ENCODE data around the gene MUC12.

The MUC12 gene

DNA sequence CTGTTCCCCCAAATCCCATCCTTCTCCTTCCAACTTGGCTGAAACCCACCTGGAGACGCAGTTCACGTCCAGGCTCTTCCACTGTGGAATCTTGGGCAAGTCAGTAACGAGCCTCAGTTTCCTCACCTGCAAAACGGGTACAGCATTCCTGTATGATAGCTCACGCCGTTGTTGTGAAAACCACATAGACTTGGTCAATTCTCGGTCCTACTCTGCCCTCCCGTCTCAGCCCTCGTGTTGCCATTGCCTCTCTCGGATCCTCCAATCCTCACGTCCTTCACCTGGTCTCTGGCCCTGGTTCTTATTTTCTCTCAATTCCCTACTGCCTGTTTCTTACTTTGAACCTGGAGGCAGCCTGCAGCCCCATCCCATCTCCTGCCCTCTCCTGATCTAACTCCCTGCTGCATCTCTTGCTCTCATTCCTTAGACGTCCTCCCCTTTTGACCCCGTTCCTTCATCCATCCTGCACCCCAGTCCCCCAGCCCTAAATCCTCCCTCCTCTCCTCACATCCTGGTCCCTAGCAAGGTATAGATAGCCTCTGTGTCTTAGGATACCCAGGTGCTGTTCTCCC lies 2.0 kb upstream of the MUC12 start:
- no peak overlapping the region for H3K4me3 ChIP-seq (ENCODE audit: low read depth in 1 of 2, low read length in 2 of 2)
- H3K27me3 ChIP-seq (ENCODE audit: insufficient read depth, low read length, poor library complexity): peaks cover 4% of the 10 kb centered on the region
- H3K36me3 ChIP-seq (ENCODE audit: insufficient read depth, low read length): no peaks in the 10 kb centered on the region
- H3K9me3 ChIP-seq (ENCODE audit: insufficient read depth, low read length, severe bottlenecking): no peaks in the 10 kb centered on the region
- no peaks in the 10 kb centered on the region for H3K4me1 ChIP-seq (ENCODE audit: insufficient read depth, low read length)
- no peaks in the 10 kb centered on the region for H3K79me2 ChIP-seq (ENCODE audit: insufficient read depth, low read length)
- ATAC-seq (ENCODE audit: insufficient read depth, low read depth) (no peak), DNase-seq (no peak)
- H2AFZ ChIP-seq (ENCODE audit: low read depth, low read length): no peak overlapping the region
- H3K4me2 ChIP-seq (ENCODE audit: insufficient read depth, low read length): no peak overlapping the region
- H3K27ac ChIP-seq (ENCODE audit: low read length): no peak overlapping the region
- no peak for TF ChIP-seq EZH2 (IDR thresholded peaks at IDR 0.05; ENCODE audit: borderline replicate concordance, low read depth, low read length, severe bottlenecking)
- TF ChIP-seq, protein P1, sequence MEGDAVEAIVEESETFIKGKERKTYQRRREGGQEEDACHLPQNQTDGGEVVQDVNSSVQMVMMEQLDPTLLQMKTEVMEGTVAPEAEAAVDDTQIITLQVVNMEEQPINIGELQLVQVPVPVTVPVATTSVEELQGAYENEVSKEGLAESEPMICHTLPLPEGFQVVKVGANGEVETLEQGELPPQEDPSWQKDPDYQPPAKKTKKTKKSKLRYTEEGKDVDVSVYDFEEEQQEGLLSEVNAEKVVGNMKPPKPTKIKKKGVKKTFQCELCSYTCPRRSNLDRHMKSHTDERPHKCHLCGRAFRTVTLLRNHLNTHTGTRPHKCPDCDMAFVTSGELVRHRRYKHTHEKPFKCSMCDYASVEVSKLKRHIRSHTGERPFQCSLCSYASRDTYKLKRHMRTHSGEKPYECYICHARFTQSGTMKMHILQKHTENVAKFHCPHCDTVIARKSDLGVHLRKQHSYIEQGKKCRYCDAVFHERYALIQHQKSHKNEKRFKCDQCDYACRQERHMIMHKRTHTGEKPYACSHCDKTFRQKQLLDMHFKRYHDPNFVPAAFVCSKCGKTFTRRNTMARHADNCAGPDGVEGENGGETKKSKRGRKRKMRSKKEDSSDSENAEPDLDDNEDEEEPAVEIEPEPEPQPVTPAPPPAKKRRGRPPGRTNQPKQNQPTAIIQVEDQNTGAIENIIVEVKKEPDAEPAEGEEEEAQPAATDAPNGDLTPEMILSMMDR (IDR thresholded peaks at IDR 0.05; ENCODE audit: borderline replicate concordance, extremely low read depth, low read length, poor library complexity, severe bottlenecking): no peak
- peaks cover 11% of the 10 kb centered on the region; the same call in 1 of the 2 replicates for H4K20me1 ChIP-seq (ENCODE audit: insufficient read depth, low read length)
- no peak overlapping the region for H3K9ac ChIP-seq (ENCODE audit: low read depth, low read length)

- no peak for TF ChIP-seq EZH2 (IDR thresholded peaks at IDR 0.05; ENCODE audit: borderline replicate concordance, low read depth, low read length, severe bottlenecking)
- TF ChIP-seq, protein P1 (IDR thresholded peaks at IDR 0.05; ENCODE audit: borderline replicate concordance, extremely low read depth, low read length, poor library complexity, severe bottlenecking): no peak
- Histone ChIP-seq H3K9me3 (ENCODE audit: insufficient read depth, low read length, severe bottlenecking) (no peaks in the 10 kb centered on the region), H3K27me3 (ENCODE audit: insufficient read depth, low read length, poor library complexity) (peaks cover 9% of the 10 kb centered on the region), H3K36me3 (ENCODE audit: insufficient read depth, low read length) (no peaks in the 10 kb centered on the region), H3K4me1 (ENCODE audit: insufficient read depth, low read length) (no peaks in the 10 kb centered on the region), H3K27ac (ENCODE audit: low read length) (no peak overlapping the region), H3K79me2 (ENCODE audit: insufficient read depth, low read length) (no peaks in the 10 kb centered on the region), H3K4me2 (ENCODE audit: insufficient read depth, low read length) (no peak overlapping the region), H4K20me1 (ENCODE audit: insufficient read depth, low read length) (peaks cover 11% of the 10 kb centered on the region; the same call in 1 of the 2 replicates), H2AFZ (ENCODE audit: low read depth, low read length) (no peak overlapping the region), H3K4me3 (ENCODE audit: low read depth in 1 of 2, low read length in 2 of 2) (no peak overlapping the region), H3K9ac (ENCODE audit: low read depth, low read length) (no peak overlapping the region)
- ATAC-seq (ENCODE audit: insufficient read depth, low read depth): no peak
- DNase-seq: no peak
Observed at GRCh38 chr7:100968031-100968430, 1.3 kb upstream of the MUC12 start.

DNA sequence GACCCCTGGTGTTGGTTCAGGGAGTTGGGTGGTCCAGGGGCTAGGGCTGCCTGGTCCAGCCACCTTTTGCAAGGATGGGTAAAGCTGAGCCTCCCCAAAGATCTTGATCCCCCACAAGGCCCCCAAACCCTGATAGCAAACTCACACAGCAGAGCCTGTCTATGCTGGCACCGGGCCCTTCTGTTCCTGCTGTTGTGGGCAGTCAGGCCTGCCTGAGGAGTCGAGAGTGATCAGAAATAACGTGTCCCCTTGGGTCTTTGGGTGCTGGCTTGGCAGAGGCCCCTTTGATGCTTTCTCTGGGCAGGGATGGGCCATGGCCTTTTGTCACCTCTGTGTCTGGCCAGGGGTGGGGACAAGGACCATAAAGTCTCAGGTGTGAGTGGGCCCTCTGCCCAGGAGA lies 715 bp upstream of the MUC12 start:
- TF ChIP-seq, protein P1 (IDR thresholded peaks at IDR 0.05; ENCODE audit: borderline replicate concordance, extremely low read depth, low read length, poor library complexity, severe bottlenecking): no peak
- no peak for TF ChIP-seq EZH2 (IDR thresholded peaks at IDR 0.05; ENCODE audit: borderline replicate concordance, low read depth, low read length, severe bottlenecking)
- H3K36me3 ChIP-seq (ENCODE audit: insufficient read depth, low read length): no peaks in the 10 kb centered on the region
- no peak overlapping the region for H3K4me2 ChIP-seq (ENCODE audit: insufficient read depth, low read length)
- H3K9ac ChIP-seq (ENCODE audit: low read depth, low read length): no peak overlapping the region
- H3K4me1 ChIP-seq (ENCODE audit: insufficient read depth, low read length): no peaks in the 10 kb centered on the region
- ATAC-seq (ENCODE audit: insufficient read depth, low read depth): no peak
- DNase-seq: no peak
- H3K27me3 ChIP-seq (ENCODE audit: insufficient read depth, low read length, poor library complexity): peaks cover 9% of the 10 kb centered on the region
- no peak overlapping the region for H2AFZ ChIP-seq (ENCODE audit: low read depth, low read length)
- no peak overlapping the region for H3K4me3 ChIP-seq (ENCODE audit: low read depth in 1 of 2, low read length in 2 of 2)
- no peaks in the 10 kb centered on the region for H3K9me3 ChIP-seq (ENCODE audit: insufficient read depth, low read length, severe bottlenecking)
- H4K20me1 ChIP-seq (ENCODE audit: insufficient read depth, low read length): peaks cover 11% of the 10 kb centered on the region; the same call in 1 of the 2 replicates
- no peak overlapping the region for H3K27ac ChIP-seq (ENCODE audit: low read length)
- no peaks in the 10 kb centered on the region for H3K79me2 ChIP-seq (ENCODE audit: insufficient read depth, low read length)
